Spleen (tissue), 7 donors: Measurements from ENCODE around the gene CCDC88C.

Experiments
- CTCF ChIP-seq, 11 experiments: fragments of 200-600 bp in 7 of 11; fragments of 450-650 bp in 4 of 11; sonication (generic) in 4 of 11; IDR thresholded peaks in 8 of 11; conservative IDR thresholded peaks in 3 of 11; 1 replicate in 7 of 11; 2 replicates in 4 of 11; pipeline versions ENCODE4 v1.4.0 to v1.8.0; 2016 to 2021; ENCODE audit warnings: antibody characterized with exemption in 11 of 11, inconsistent platforms in 4 of 11, mild to moderate bottlenecking in 1 of 11
- POLR2A ChIP-seq, 3 donors: fragments of 450-650 bp; IDR thresholded peaks; one replicate each; pipeline ENCODE4 v1.5.1; 2017; ENCODE audit warnings: antibody characterized with exemption in 3 of 3, mild to moderate bottlenecking in 1 of 3
- POLR2AphosphoS5 ChIP-seq, 3 donors: sonication (generic); formaldehyde crosslinking; IDR thresholded peaks; one replicate each; pipeline ENCODE4 v1.5.1; 2017; ENCODE audit warnings: antibody characterized with exemption in 3 of 3
- donor health status: DM: no; HTN: no; CAD: no; lungs with moderate emphysema.
- donor health status: DM: no; HTN: no; CAD: no.
- donor health status: DM: no; HTN: no; CAD: no.

DNA sequence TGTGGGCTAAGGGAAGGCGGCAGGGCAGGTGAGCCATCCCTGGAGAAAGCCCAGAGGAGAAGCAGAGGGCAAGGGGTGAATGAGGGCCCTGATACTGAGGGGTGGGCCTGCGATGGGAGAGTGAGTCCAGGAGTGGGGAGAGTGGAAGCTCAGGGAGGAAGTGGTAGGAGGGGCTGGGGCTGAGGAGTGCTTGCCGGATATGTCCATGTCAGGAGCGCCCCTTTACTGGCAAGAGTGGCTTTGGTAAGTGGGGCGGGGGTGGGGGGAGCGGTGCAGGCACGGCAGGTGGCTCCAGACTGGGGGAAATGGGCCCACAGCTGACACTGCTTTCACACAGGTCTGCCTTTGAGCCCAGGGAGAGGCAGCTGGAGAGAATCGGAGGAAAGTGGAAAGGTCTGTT, 86.8 kb downstream of the CCDC88C start:
- TF ChIP-seq CTCF (IDR thresholded peaks at IDR 0.05 in 8 of 11, conservative IDR thresholded peaks at IDR 0.05 in 3 of 11) (no peak), POLR2A (IDR thresholded peaks at IDR 0.05) (no peak), POLR2AphosphoS5 (IDR thresholded peaks at IDR 0.05) (no peak)
